Trophoblast cell (in vitro differentiated cells and primary cell): ENCODE measurements around the gene ZNF274. TPM values are rescaled to one million over a fixed set of nuclear protein-coding genes. Genes with fewer than 3 reads are reported as not detected.
"Not testable (repeated sequence)": the region's sequence is repeated elsewhere in the genome, so short reads cannot be mapped to it uniquely, and the experiment has no call there.

Source experiments
- DNase-seq, 2 donors: peaks; one replicate each; pipeline ENCODE4 v3.0.0-alpha.2; 2016
- H2AFZ ChIP-seq: 2 replicates; pipeline ENCODE4 v1.6.1; 2013; ENCODE audit warnings: low read length, moderate library complexity, mild to moderate bottlenecking; ENCODE audit not compliant: insufficient read depth, poor library complexity
- H2AK5ac ChIP-seq: 2 replicates; pipeline ENCODE4 v1.6.1; 2013; ENCODE audit warnings: mild to moderate bottlenecking, low read length
- H2BK120ac ChIP-seq: 2 replicates; pipeline ENCODE4 v1.6.1; 2013; ENCODE audit warnings: low read length, mild to moderate bottlenecking, moderate library complexity; ENCODE audit not compliant: insufficient read depth, poor library complexity
- H2BK12ac ChIP-seq: 2 replicates; pipeline ENCODE4 v1.6.1; 2013; ENCODE audit warnings: mild to moderate bottlenecking, low read length, moderate library complexity
- H2BK5ac ChIP-seq: 2 replicates; pipeline ENCODE4 v1.6.1; 2013; ENCODE audit warnings: low read length, low read depth, moderate library complexity, mild to moderate bottlenecking; ENCODE audit not compliant: poor library complexity
- H3K14ac ChIP-seq: 2 replicates; pipeline ENCODE4 v1.6.1; 2013; ENCODE audit warnings: mild to moderate bottlenecking, low read length
- H3K18ac ChIP-seq: 2 replicates; pipeline ENCODE4 v1.6.1; 2013; ENCODE audit warnings: mild to moderate bottlenecking, low read length
- H3K23ac ChIP-seq: 2 replicates; pipeline ENCODE4 v1.6.1; 2013; ENCODE audit warnings: low read length
- H3K27ac ChIP-seq: 2 replicates; pipeline ENCODE4 v1.5.1; 2013; ENCODE audit warnings: low read depth, mild to moderate bottlenecking, inconsistent platforms, low read length, moderate library complexity
- H3K27me3 ChIP-seq: 2 replicates; pipeline ENCODE4 v1.6.1; 2013; ENCODE audit warnings: inconsistent platforms, mild to moderate bottlenecking, low read length, moderate library complexity; ENCODE audit not compliant: insufficient read depth
- H3K36me3 ChIP-seq, 2 experiments: 1 replicate in 1 of 2; 2 replicates in 1 of 2; pipeline ENCODE4 v1.6.1; 2013; ENCODE audit warnings: low read length in 2 of 2, mild to moderate bottlenecking in 2 of 2, moderate library complexity in 1 of 2; ENCODE audit not compliant: insufficient read depth in 2 of 2, control insufficient read depth in 1 of 2
- H3K4ac ChIP-seq: 2 replicates; pipeline ENCODE4 v1.6.1; 2013; ENCODE audit warnings: low read depth, mild to moderate bottlenecking, low read length, moderate library complexity
- H3K4me1 ChIP-seq, 2 experiments: 1 replicate in 1 of 2; 2 replicates in 1 of 2; pipeline ENCODE4 v1.6.1; 2013; ENCODE audit warnings: low read length in 2 of 2, mild to moderate bottlenecking in 2 of 2, moderate library complexity in 1 of 2; ENCODE audit not compliant: insufficient read depth in 2 of 2, control insufficient read depth in 1 of 2
- H3K4me2 ChIP-seq: 2 replicates; pipeline ENCODE4 v1.6.1; 2013; ENCODE audit warnings: inconsistent platforms, mild to moderate bottlenecking, low read length, moderate library complexity
- H3K4me3 ChIP-seq: 2 replicates; pipeline ENCODE4 v1.5.1; 2013; ENCODE audit warnings: mild to moderate bottlenecking, low read depth, low read length, inconsistent platforms
- H3K79me1 ChIP-seq: one replicate; pipeline ENCODE4 v1.6.1; 2013; ENCODE audit warnings: low read length
- H3K79me2 ChIP-seq: 2 replicates; pipeline ENCODE4 v1.6.1; 2013; ENCODE audit warnings: low read length, mild to moderate bottlenecking; ENCODE audit not compliant: control insufficient read depth, insufficient read depth, poor library complexity
- H3K9ac ChIP-seq: 2 replicates; pipeline ENCODE4 v1.6.1; 2013; ENCODE audit warnings: mild to moderate bottlenecking, low read length
- H3K9me3 ChIP-seq: 2 replicates; pipeline ENCODE4 v1.6.1; 2013; ENCODE audit warnings: low read depth, mild to moderate bottlenecking, control low read depth, inconsistent platforms, low read length; ENCODE audit not compliant: insufficient read depth
- H4K12ac ChIP-seq: 2 replicates; pipeline ENCODE4 v1.6.1; 2013; ENCODE audit warnings: low read depth, mild to moderate bottlenecking, low read length, moderate library complexity
- H4K8ac ChIP-seq: 2 replicates; pipeline ENCODE4 v1.6.1; 2013; ENCODE audit warnings: low read depth, mild to moderate bottlenecking, low read length, moderate library complexity
- H4K91ac ChIP-seq: one replicate; pipeline ENCODE4 v1.6.1; 2013; ENCODE audit warnings: low read depth, mild to moderate bottlenecking, low read length, moderate library complexity
- WGBS: extraction: QIAGEN DNeasy Blood & Tissue Kit; methylation state at CpG from one replicate; pipeline ENCODE4 v1.1.7; 2013; ENCODE audit warnings: missing lambda C conversion rate; ENCODE audit not compliant: insufficient read length, insufficient coverage; ENCODE audit errors: extremely low coverage; 5-methylcytosine and 5-hydroxymethylcytosine counted together
- polyA plus RNA-seq: library from polyadenylated mRNA; stranded (reverse); fragments of 200-250 nt; gene quantifications from 2 replicates; pipeline ENCODE4 v1.2.3, GENCODE V29; 2013

Gene ZNF274
- 16.9 and 18.6 TPM in 2 replicates for polyA plus RNA-seq

GRCh38 chr19:58182989-58183816, at the start of gene ZNF274:
Gene ZNF274, plus strand, starts transcription at chr19:58183061. Its CDS starts 905 bp downstream, at chr19:58183966.
- peak; percentile 89 to 95 for DNase-seq
- WGBS = no CpG with 5 or more reads among the region's 80 CpGs
- peak within 1 kb of the TSS; percentile 82 for H3K4me2 ChIP-seq
- peak within 1 kb of the TSS; percentile 67 for H2BK5ac ChIP-seq
- peak within 1 kb of the TSS; percentile 99 for H2AFZ ChIP-seq
- peaks cover 9% of the 10 kb centered on the region for H3K79me2 ChIP-seq
- peak within 1 kb of the TSS; percentile 27 for H2AK5ac ChIP-seq
- H2BK12ac ChIP-seq = peak within 1 kb of the TSS; percentile 16
- H4K91ac ChIP-seq = peak within 1 kb of the TSS; percentile 97
- H3K79me1 ChIP-seq = peaks cover 9% of the 10 kb centered on the region
- peak within 1 kb of the TSS; percentile 93 for H2BK120ac ChIP-seq
- H3K14ac ChIP-seq = peak within 1 kb of the TSS; percentile 95
- H3K4me1 ChIP-seq = peaks cover 0 to 4% of the 10 kb centered on the region in 2 experiments
- no peaks in the 10 kb centered on the region for H3K27me3 ChIP-seq
- no peak within 1 kb of the TSS for H3K23ac ChIP-seq
- H4K8ac ChIP-seq = peak within 1 kb of the TSS; percentile 99
- peaks cover 49% of the 10 kb centered on the region for H3K9me3 ChIP-seq
- peak within 1 kb of the TSS; percentile 85 for H3K4ac ChIP-seq
- peaks cover 28% of the 10 kb centered on the region in 2 experiments for H3K36me3 ChIP-seq
- peak within 1 kb of the TSS; percentile 72 for H3K9ac ChIP-seq
- peak within 1 kb of the TSS; percentile 81 for H3K4me3 ChIP-seq
- H3K27ac ChIP-seq = peak within 1 kb of the TSS; percentile 80
- H4K12ac ChIP-seq = peak within 1 kb of the TSS; percentile 94
- peak within 1 kb of the TSS; percentile 93 for H3K18ac ChIP-seq

GRCh38 chr19:58134244-58134643, 48.6 kb upstream of the ZNF274 start:
- H3K9me3 ChIP-seq = peaks cover 39% of the 10 kb centered on the region
- H4K91ac ChIP-seq = no peak overlapping the region
- H3K27me3 ChIP-seq = peaks cover 6% of the 10 kb centered on the region
- no peaks in the 10 kb centered on the region for H3K79me2 ChIP-seq
- no peak overlapping the region for H3K18ac ChIP-seq
- no peak overlapping the region for H2AFZ ChIP-seq
- peaks cover 32 to 33% of the 10 kb centered on the region in 2 experiments for H3K36me3 ChIP-seq
- no peak overlapping the region for H3K9ac ChIP-seq
- H3K4ac ChIP-seq = no peak overlapping the region
- no peak overlapping the region for H2BK120ac ChIP-seq
- no peaks in the 10 kb centered on the region for H3K4me1 ChIP-seq
- H4K12ac ChIP-seq = no peak overlapping the region
- no peak overlapping the region for H3K14ac ChIP-seq
- H3K79me1 ChIP-seq = no peaks in the 10 kb centered on the region
- H3K27ac ChIP-seq = no peak overlapping the region
- H4K8ac ChIP-seq = no peak overlapping the region
- DNase-seq = no peak
- no CpG with 5 or more reads among the region's 1 CpG for WGBS
- H2BK12ac ChIP-seq = no peak overlapping the region
- no peak overlapping the region for H2AK5ac ChIP-seq
- H2BK5ac ChIP-seq = no peak overlapping the region
- H3K23ac ChIP-seq = no peak overlapping the region
- no peak overlapping the region for H3K4me3 ChIP-seq
- no peak overlapping the region for H3K4me2 ChIP-seq

GRCh38 chr19:58145849-58146248, 37.0 kb upstream of the ZNF274 start:
- H4K91ac ChIP-seq = no peak overlapping the region

GRCh38 chr19:58147475-58147874, 35.4 kb upstream of the ZNF274 start:
- H3K79me1 ChIP-seq, H2AK5ac ChIP-seq, H3K4me2 ChIP-seq, DNase-seq, H2AFZ ChIP-seq, H4K12ac ChIP-seq, H3K27ac ChIP-seq, H3K36me3 ChIP-seq, H3K14ac ChIP-seq, H3K23ac ChIP-seq, H3K4me1 ChIP-seq, H2BK120ac ChIP-seq, H3K27me3 ChIP-seq, H4K8ac ChIP-seq, H2BK12ac ChIP-seq, H3K18ac ChIP-seq, H3K4me3 ChIP-seq, H4K91ac ChIP-seq, H2BK5ac ChIP-seq, H3K79me2 ChIP-seq, H3K4ac ChIP-seq, H3K9ac ChIP-seq: not testable (repeated sequence)
- WGBS = no CpG with 5 or more reads among the region's 28 CpGs
- H3K9me3 ChIP-seq = peaks cover 15% of the 10 kb centered on the region

More at GRCh38 chr19:58145849-58146248, 37.0 kb upstream of the ZNF274 start:
- Histone ChIP-seq H3K79me1 (peaks cover 5% of the 10 kb centered on the region), H2BK120ac (no peak overlapping the region), H4K8ac (no peak overlapping the region), H3K79me2 (peaks cover 4% of the 10 kb centered on the region), H3K27me3 (no peaks in the 10 kb centered on the region), H3K4ac (no peak overlapping the region), H3K27ac (no peak overlapping the region), H3K9me3 (peaks cover 23% of the 10 kb centered on the region), H3K4me3 (no peak overlapping the region), H2AFZ (no peak overlapping the region), H3K23ac (no peak overlapping the region), H2BK12ac (no peak overlapping the region), H3K14ac (no peak overlapping the region), H4K12ac (no peak overlapping the region), H2BK5ac (no peak overlapping the region), H3K9ac (no peak overlapping the region), H3K4me1 (no peaks in the 10 kb centered on the region), H3K36me3 (peaks cover 18% of the 10 kb centered on the region in 2 experiments), H2AK5ac (no peak overlapping the region), H3K4me2 (no peak overlapping the region), H3K18ac (no peak overlapping the region)
- WGBS = no CpG with 5 or more reads among the region's 3 CpGs
- no peak for DNase-seq
